ENCODE data around the gene IGSF6.

Gene IGSF6

DNA sequence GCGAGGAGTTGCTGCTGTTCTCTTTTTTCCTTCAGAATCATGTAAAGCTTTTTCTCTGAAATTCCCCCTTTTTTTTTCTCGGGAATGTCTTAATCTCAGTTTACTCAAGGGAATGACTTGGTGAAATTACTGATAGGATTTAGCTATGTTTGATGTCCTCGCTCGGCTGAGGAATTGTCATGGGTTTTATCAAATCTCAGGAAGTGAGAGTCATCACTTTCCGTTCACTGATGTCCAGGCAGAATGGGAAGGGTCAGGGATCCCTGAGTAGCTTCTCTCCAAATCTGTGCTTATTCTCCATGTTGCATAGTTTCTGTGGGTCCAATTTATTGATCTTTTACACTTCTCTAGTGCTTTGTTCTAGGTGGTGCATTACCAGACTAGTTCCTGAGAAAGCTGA is 6.3 kb downstream of the IGSF6 start:
- peak overlapping the region; percentile 61 for H3K4me3 ChIP-seq (ENCODE audit: low read length)
- no peaks in the 10 kb centered on the region for H3K27me3 ChIP-seq (ENCODE audit: low read depth, low read length)
- TF ChIP-seq CTCF (IDR thresholded peaks at IDR 0.05; ENCODE audit: low read depth, low read length) (no peak), EZH2phosphoT487 (IDR thresholded peaks at IDR 0.05; ENCODE audit: low read depth) (no peak)
- H3K36me3 ChIP-seq (replicated peaks; ENCODE audit: low read depth, low read length): no peaks in the 10 kb centered on the region
- peaks cover 27% of the 10 kb centered on the region for H3K79me2 ChIP-seq (ENCODE audit: low read length)
- H3K27ac ChIP-seq (ENCODE audit: low read length): peak overlapping the region; percentile 95
- H3K4me2 ChIP-seq (ENCODE audit: low read length): peak overlapping the region; percentile 82
- H3K4me1 ChIP-seq (ENCODE audit: low read length): peaks cover 69% of the 10 kb centered on the region
- H3K9me3 ChIP-seq (ENCODE audit: insufficient read depth, low read length): no peaks in the 10 kb centered on the region
- peak overlapping the region; percentile 74 for H3K9ac ChIP-seq (ENCODE audit: low read length)
- no peaks in the 10 kb centered on the region for H4K20me1 ChIP-seq (ENCODE audit: insufficient read depth, low read length)
- H2AFZ ChIP-seq (ENCODE audit: low read depth, low read length): no peak overlapping the region

DNA sequence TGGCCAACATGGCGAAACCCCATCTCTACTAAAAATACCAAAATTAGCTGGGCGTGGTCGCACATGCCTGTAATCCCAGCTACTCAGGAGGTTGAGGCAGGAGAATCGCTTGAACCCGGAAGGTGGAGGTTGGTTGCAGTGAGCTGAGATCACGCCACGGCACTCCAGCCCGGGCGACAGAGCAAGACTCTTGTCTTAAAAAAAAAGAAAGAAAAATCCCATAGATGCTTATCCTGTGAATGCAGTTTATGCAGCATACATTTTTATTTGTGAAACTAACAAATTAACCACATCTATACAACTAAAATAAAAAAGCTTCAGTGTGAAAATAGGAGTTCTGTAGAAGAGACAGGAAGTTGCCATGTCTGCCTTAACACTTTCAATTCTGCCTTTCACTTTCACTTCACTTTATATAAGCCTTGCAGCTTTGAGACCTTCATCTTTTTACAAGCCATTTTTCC is 7.1 kb downstream of the IGSF6 start:
- Histone ChIP-seq H3K9me3 (ENCODE audit: insufficient read depth, low read length) (no peaks in the 10 kb centered on the region), H3K4me2 (ENCODE audit: low read length) (peak overlapping the region; percentile 82), H3K79me2 (ENCODE audit: low read length) (peaks cover 27% of the 10 kb centered on the region), H3K4me3 (ENCODE audit: low read length) (peak overlapping the region; percentile 61), H3K36me3 (replicated peaks; ENCODE audit: low read depth, low read length) (no peaks in the 10 kb centered on the region), H2AFZ (ENCODE audit: low read depth, low read length) (no peak overlapping the region), H3K27ac (ENCODE audit: low read length) (peak overlapping the region; percentile 95), H3K9ac (ENCODE audit: low read length) (peak overlapping the region; percentile 79), H4K20me1 (ENCODE audit: insufficient read depth, low read length) (no peaks in the 10 kb centered on the region), H3K4me1 (ENCODE audit: low read length) (peaks cover 65% of the 10 kb centered on the region), H3K27me3 (ENCODE audit: low read depth, low read length) (no peaks in the 10 kb centered on the region)
- TF ChIP-seq EZH2phosphoT487 (IDR thresholded peaks at IDR 0.05; ENCODE audit: low read depth) (no peak), CTCF (IDR thresholded peaks at IDR 0.05; ENCODE audit: low read depth, low read length) (no peak)

- no peaks in the 10 kb centered on the region for H3K9me3 ChIP-seq (ENCODE audit: insufficient read depth, low read length)
- peak overlapping the region; percentile 82 for H3K4me2 ChIP-seq (ENCODE audit: low read length)
- no peaks in the 10 kb centered on the region for H4K20me1 ChIP-seq (ENCODE audit: insufficient read depth, low read length)
- no peaks in the 10 kb centered on the region for H3K27me3 ChIP-seq (ENCODE audit: low read depth, low read length)
- no peaks in the 10 kb centered on the region for H3K36me3 ChIP-seq (replicated peaks; ENCODE audit: low read depth, low read length)
- H3K79me2 ChIP-seq (ENCODE audit: low read length): peaks cover 27% of the 10 kb centered on the region
- peak overlapping the region; percentile 61 for H3K4me3 ChIP-seq (ENCODE audit: low read length)
- peak overlapping the region; percentile 95 for H3K27ac ChIP-seq (ENCODE audit: low read length)
- H2AFZ ChIP-seq (ENCODE audit: low read depth, low read length): no peak overlapping the region
- H3K4me1 ChIP-seq (ENCODE audit: low read length): peaks cover 61% of the 10 kb centered on the region
- H3K9ac ChIP-seq (ENCODE audit: low read length): peak overlapping the region; percentile 79
- TF ChIP-seq EZH2phosphoT487 (IDR thresholded peaks at IDR 0.05; ENCODE audit: low read depth) (no peak), CTCF (IDR thresholded peaks at IDR 0.05; ENCODE audit: low read depth, low read length) (no peak)
Measured at GRCh38 chr16:21644674-21645073, 7.7 kb downstream of the IGSF6 start.

DNA sequence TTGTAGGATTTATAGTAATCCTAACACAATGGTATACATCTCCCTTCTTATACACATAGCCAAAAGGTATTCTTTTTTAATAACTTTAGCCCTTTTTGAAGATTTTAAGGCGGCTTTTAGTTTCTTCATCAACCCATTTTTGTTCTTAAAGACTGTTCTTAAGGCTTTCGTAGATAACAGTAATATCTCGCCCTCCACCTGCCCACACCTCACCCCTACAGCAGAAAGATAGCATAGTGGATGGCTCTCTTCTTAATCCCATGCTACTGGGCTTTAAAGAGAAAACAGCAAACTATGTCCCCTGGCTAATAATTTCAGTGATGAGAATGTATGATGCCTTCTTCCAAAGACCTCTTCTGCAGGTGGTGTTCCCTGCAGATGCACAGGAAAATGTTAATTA is 8.6 kb downstream of the IGSF6 start:
- H3K4me3 ChIP-seq (ENCODE audit: low read length): peak overlapping the region; percentile 61
- no peaks in the 10 kb centered on the region for H4K20me1 ChIP-seq (ENCODE audit: insufficient read depth, low read length)
- H3K79me2 ChIP-seq (ENCODE audit: low read length): peaks cover 27% of the 10 kb centered on the region
- no peaks in the 10 kb centered on the region for H3K27me3 ChIP-seq (ENCODE audit: low read depth, low read length)
- no peaks in the 10 kb centered on the region for H3K9me3 ChIP-seq (ENCODE audit: insufficient read depth, low read length)
- H3K4me1 ChIP-seq (ENCODE audit: low read length): peaks cover 61% of the 10 kb centered on the region
- peak overlapping the region; percentile 95; the same call in 1 of the 2 replicates for H3K27ac ChIP-seq (ENCODE audit: low read length)
- TF ChIP-seq EZH2phosphoT487 (IDR thresholded peaks at IDR 0.05; ENCODE audit: low read depth): no peak
- no peak for TF ChIP-seq CTCF (IDR thresholded peaks at IDR 0.05; ENCODE audit: low read depth, low read length)
- H2AFZ ChIP-seq (ENCODE audit: low read depth, low read length): no peak overlapping the region
- peak overlapping the region; percentile 82 for H3K4me2 ChIP-seq (ENCODE audit: low read length)
- peak overlapping the region; percentile 79; the same call in 1 of the 2 replicates for H3K9ac ChIP-seq (ENCODE audit: low read length)
- H3K36me3 ChIP-seq (replicated peaks; ENCODE audit: low read depth, low read length): no peaks in the 10 kb centered on the region

Measured in OCI-LY3 (cell line).